Body of pancreas (tissue), 4 donors: ENCODE data around the gene DPEP2NB.

Experiments
- POLR2A ChIP-seq, 3 donors: fragments of 450-650 bp; IDR thresholded peaks; one replicate each; pipeline ENCODE4 v1.6.1; 2016; ENCODE audit warnings: antibody characterized with exemption in 3 of 3, mild to moderate bottlenecking in 2 of 3
- TF ChIP-seq, protein P1 (sequence below), 7 experiments: fragments of 450-650 bp in 4 of 7; fragments of 200-600 bp in 3 of 7; sonication (generic) in 3 of 7; IDR thresholded peaks; one replicate each; pipeline ENCODE4 v1.5.1; 2016 to 2019; ENCODE audit warnings: antibody characterized with exemption in 7 of 7

DNA sequence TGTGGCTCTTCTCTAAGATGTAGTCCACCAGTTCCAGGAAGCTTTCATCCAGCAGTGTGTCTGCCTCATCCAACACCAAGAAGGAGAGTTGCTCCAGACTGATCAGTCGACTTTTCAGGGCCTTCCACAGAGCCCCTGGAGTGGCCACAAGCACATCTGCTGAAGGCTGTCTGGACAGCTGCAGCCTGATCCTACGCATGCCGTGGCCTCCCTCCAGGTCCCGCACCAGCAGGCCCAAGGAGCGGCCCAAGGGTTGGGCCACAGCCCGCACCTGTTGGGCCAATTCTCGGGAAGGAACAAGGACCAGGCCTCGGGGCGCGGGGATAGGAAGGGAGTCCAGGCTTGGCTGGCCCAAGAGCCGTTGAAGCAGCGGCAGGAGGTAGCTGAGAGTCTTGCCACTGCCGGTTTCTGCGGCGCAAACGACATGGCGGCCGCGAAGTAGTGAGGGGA, 6.6 kb upstream of the DPEP2NB start:
- TF ChIP-seq, protein P1, sequence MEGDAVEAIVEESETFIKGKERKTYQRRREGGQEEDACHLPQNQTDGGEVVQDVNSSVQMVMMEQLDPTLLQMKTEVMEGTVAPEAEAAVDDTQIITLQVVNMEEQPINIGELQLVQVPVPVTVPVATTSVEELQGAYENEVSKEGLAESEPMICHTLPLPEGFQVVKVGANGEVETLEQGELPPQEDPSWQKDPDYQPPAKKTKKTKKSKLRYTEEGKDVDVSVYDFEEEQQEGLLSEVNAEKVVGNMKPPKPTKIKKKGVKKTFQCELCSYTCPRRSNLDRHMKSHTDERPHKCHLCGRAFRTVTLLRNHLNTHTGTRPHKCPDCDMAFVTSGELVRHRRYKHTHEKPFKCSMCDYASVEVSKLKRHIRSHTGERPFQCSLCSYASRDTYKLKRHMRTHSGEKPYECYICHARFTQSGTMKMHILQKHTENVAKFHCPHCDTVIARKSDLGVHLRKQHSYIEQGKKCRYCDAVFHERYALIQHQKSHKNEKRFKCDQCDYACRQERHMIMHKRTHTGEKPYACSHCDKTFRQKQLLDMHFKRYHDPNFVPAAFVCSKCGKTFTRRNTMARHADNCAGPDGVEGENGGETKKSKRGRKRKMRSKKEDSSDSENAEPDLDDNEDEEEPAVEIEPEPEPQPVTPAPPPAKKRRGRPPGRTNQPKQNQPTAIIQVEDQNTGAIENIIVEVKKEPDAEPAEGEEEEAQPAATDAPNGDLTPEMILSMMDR (IDR thresholded peaks at IDR 0.05) = no peak
- TF ChIP-seq POLR2A (IDR thresholded peaks at IDR 0.05) = no peak
